HCT116 (cell line): ENCODE data around the gene LRRC15. TPM values are rescaled to one million over a fixed set of nuclear protein-coding genes. Genes with fewer than 3 reads are reported as not detected.

Experiments
- ATAC-seq: fragments of 200-7000 bp; cut with Tn5 transposase; 2 replicates; pipeline ENCODE4 v1.9.1; 2020; ENCODE audit warnings: mild to moderate bottlenecking, moderate library complexity
- BruUV-seq: library from RNA; stranded (reverse); fragments of 400-500 nt; replicated peaks from 2 replicates; lab custom pipeline; 2021; lab: Mats Ljungman, UMichigan
- CTCF ChIA-PET: fragments of 300-600 bp; sonication (Branson Sonifier 250); formaldehyde crosslinking; loops from one replicate; lab custom pipeline; 2021; ENCODE audit warnings: antibody characterized with exemption; lab: Charles Lee
- POLR2A ChIA-PET: fragments of 300-600, 350-600 bp; sonication (Branson Sonifier 250); formaldehyde crosslinking; loops from one replicate; lab custom pipeline; 2021; ENCODE audit warnings: antibody characterized with exemption; lab: Charles Lee
- RAD21 ChIA-PET, 2 experiments: fragments of 300-600 bp; sonication (Branson Sonifier 250); formaldehyde crosslinking; loops; one replicate each; lab custom pipeline; 2023; ENCODE audit warnings: low total read pairs in 2 of 2; ENCODE audit not compliant: uncharacterized antibody in 2 of 2, unreplicated experiment in 2 of 2, low non-redundant PET in 1 of 2; lab: Charles Lee
- DNase-seq: peaks from one replicate; pipeline ENCODE4 v3.0.0-alpha.2; 2010; ENCODE audit warnings: low read depth, low spot score
- H2AFZ ChIP-seq: fragments of 200-600 bp; shearing (Covaris generic), sonication (generic); 2 replicates; pipeline ENCODE4 v1.6.1; 2017; ENCODE audit warnings: low read depth, mixed run types, mixed read lengths, antibody characterized with exemption, low read length; ENCODE audit not compliant: poor library complexity, severe bottlenecking
- H3K27ac ChIP-seq: 2 replicates; pipeline ENCODE4 v1.5.1; 2012; ENCODE audit warnings: low read depth, low read length
- H3K27me3 ChIP-seq: fragments of 200-600 bp; sonication (generic); 2 replicates; pipeline ENCODE4 v1.6.1; 2016; ENCODE audit warnings: mixed run types, low read length, mixed read lengths; ENCODE audit not compliant: insufficient read depth
- H3K36me3 ChIP-seq, 2 experiments: fragments of 200-500 bp in 1 of 2; fragments of 200-600 bp in 1 of 2; sonication (Bioruptor generic) in 1 of 2; sonication (generic) in 1 of 2; 2 replicates each; pipeline versions ENCODE4 v1.5.1 to v1.6.1; 2014 to 2016; ENCODE audit warnings: low read length in 2 of 2, inconsistent platforms in 1 of 2, mixed read lengths in 1 of 2, mixed run types in 1 of 2; ENCODE audit not compliant: insufficient read depth in 2 of 2, control insufficient read depth in 1 of 2
- H3K4me1 ChIP-seq, 2 experiments: fragments of 200-600 bp in 1 of 2; sonication (generic) in 1 of 2; 2 replicates each; pipeline versions ENCODE4 v1.5.1 to v1.6.1; 2012 to 2017; ENCODE audit warnings: low read length in 2 of 2, inconsistent platforms in 1 of 2, mild to moderate bottlenecking in 1 of 2, mixed read lengths in 1 of 2, mixed run types in 1 of 2, moderate library complexity in 1 of 2; ENCODE audit not compliant: insufficient read depth in 2 of 2, control insufficient read depth in 1 of 2
- H3K4me2 ChIP-seq: fragments of 200-600 bp; sonication (generic); 2 replicates; pipeline ENCODE4 v1.6.1; 2017; ENCODE audit warnings: mixed run types, low read length, mixed read lengths
- H3K4me3 ChIP-seq, 2 experiments: fragments of 200-600 bp in 1 of 2; sonication (generic) in 1 of 2; replicated peaks in 1 of 2; 2 replicates each; pipeline ENCODE4 v1.5.1; 2011 to 2016; ENCODE audit warnings: low read length in 2 of 2, control low read depth in 1 of 2, low read depth in 1 of 2, mild to moderate bottlenecking in 1 of 2, mixed read lengths in 1 of 2, mixed run types in 1 of 2
- H3K79me2 ChIP-seq: fragments of 200-600 bp; sonication (generic); 2 replicates; pipeline ENCODE4 v1.6.1; 2017; ENCODE audit warnings: mild to moderate bottlenecking, mixed run types, low read length, moderate library complexity, mixed read lengths; ENCODE audit not compliant: insufficient read depth
- H3K9ac ChIP-seq: fragments of 200-600 bp; sonication (generic); 2 replicates; pipeline ENCODE4 v1.6.1; 2016; ENCODE audit warnings: low read length, mixed read lengths
- H3K9me2 ChIP-seq: fragments of 200-600 bp; sonication (generic), shearing (Covaris generic); 2 replicates; pipeline ENCODE4 v1.6.1; 2017; ENCODE audit warnings: mixed run types, mild to moderate bottlenecking, moderate library complexity; ENCODE audit not compliant: insufficient read depth
- H3K9me3 ChIP-seq, 2 experiments: fragments of 200-500 bp in 1 of 2; fragments of 200-600 bp in 1 of 2; sonication (Bioruptor generic) in 1 of 2; sonication (generic) in 1 of 2; 2 replicates each; pipeline ENCODE4 v1.6.1; 2014 to 2017; ENCODE audit warnings: low read length in 2 of 2, mixed read lengths in 2 of 2, inconsistent platforms in 1 of 2, low read depth in 1 of 2, mild to moderate bottlenecking in 1 of 2, mixed run types in 1 of 2, moderate library complexity in 1 of 2; ENCODE audit not compliant: control insufficient read depth in 1 of 2, insufficient read depth in 1 of 2
- H4K20me1 ChIP-seq: fragments of 200-600 bp; sonication (generic), shearing (Covaris generic); 2 replicates; pipeline ENCODE4 v1.6.1; 2017; ENCODE audit warnings: mixed run types, mild to moderate bottlenecking, moderate library complexity; ENCODE audit not compliant: insufficient read depth
- CBX3 ChIP-seq: IDR thresholded peaks from 2 replicates; pipeline ENCODE4 v1.6.1; 2012; ENCODE audit warnings: low read depth
- POLR2AphosphoS5 ChIP-seq: IDR thresholded peaks from 2 replicates; pipeline ENCODE4 v1.6.1; 2011; ENCODE audit warnings: mild to moderate bottlenecking, low read depth, low read length, moderate library complexity
- RAD21 ChIP-seq: IDR thresholded peaks from 2 replicates; pipeline ENCODE4 v1.6.1; 2012; ENCODE audit warnings: low read depth, mild to moderate bottlenecking
- YY1 ChIP-seq: IDR thresholded peaks from 2 replicates; pipeline ENCODE4 v1.6.1; 2011; ENCODE audit warnings: low read length, low read depth, moderate library complexity, mild to moderate bottlenecking; ENCODE audit not compliant: insufficient replicate concordance; ENCODE audit errors: extremely low read depth
- ZBTB33 ChIP-seq: IDR thresholded peaks from 2 replicates; pipeline ENCODE4 v1.6.1; 2011; ENCODE audit warnings: mild to moderate bottlenecking, low read length, moderate library complexity; ENCODE audit not compliant: insufficient replicate concordance; ENCODE audit errors: extremely low read depth
- ZFX ChIP-seq: fragments of 450-650 bp; IDR thresholded peaks from 2 replicates; pipeline ENCODE4 v1.6.1; 2017
- intact Hi-C: fragments of 100-400 bp; cut with micrococcal nuclease; formaldehyde crosslinking; loops from 2 replicates; pipeline ENCODE4 v1.10.0; 2022
- total RNA-seq: library from RNA; stranded (reverse); gene quantifications from one replicate; pipeline ENCODE4 v1.2.1, GENCODE V29; 2021; ENCODE audit not compliant: unreplicated experiment

LRRC15 gene
- total RNA-seq, 1 experiment from 2014 or later = not detected

- H3K4me3 ChIP-seq = peak overlapping the region; percentile 73
- peak; percentile 71 for ATAC-seq
- TSS peak; percentile 66 for BruUV-seq
- H2AFZ ChIP-seq = no peak overlapping the region
- TF ChIP-seq ZFX = 0 out of 2 replicates have a peak, but pooled peaks have one; percentile 8
- TF ChIP-seq CBX3 = no peak
- TF ChIP-seq YY1 = peak; percentile 59
- TF ChIP-seq ZBTB33 = peak; percentile 18
- TF ChIP-seq RAD21 = no peak
- TF ChIP-seq POLR2AphosphoS5 = peak; percentile 92
- CTCF ChIA-PET = interaction anchor here (0.9 to 3.0 kb wide), 7 partner anchors 9 to 541 kb away, joined by 3 to 21 read pairs (median 4); no protein-coding TSS in a partner anchor
- no peaks in the 10 kb centered on the region for H3K9me2 ChIP-seq
- DNase-seq = peak; percentile 91
- POLR2A ChIA-PET = interaction anchor here (0.7 to 1.9 kb wide), 7 partner anchors 11 to 320 kb away, joined by 3 to 5 read pairs (median 4); partner anchors contain the start of gene HES1
- peak overlapping the region; percentile 96 for H3K4me2 ChIP-seq
- no peaks in the 10 kb centered on the region for H4K20me1 ChIP-seq
- no peaks in the 10 kb centered on the region for H3K36me3 ChIP-seq
- peaks cover 35 to 93% of the 10 kb centered on the region in 2 experiments for H3K4me1 ChIP-seq
- no peaks in the 10 kb centered on the region for H3K27me3 ChIP-seq
- peaks cover 18% of the 10 kb centered on the region; the same call in 1 of the 2 replicates for H3K79me2 ChIP-seq
- peak overlapping the region; percentile 95 for H3K27ac ChIP-seq
- intact Hi-C loops = loop anchor here (2.0 to 5.0 kb wide), 2 partner anchors 186 to 450 kb away; partner anchors contain the start of gene HES1
- peaks cover 0 to 13% of the 10 kb centered on the region in 2 experiments; a peak in 1 of 4 replicates for H3K9me3 ChIP-seq
- RAD21 ChIA-PET = interaction anchor here in 1 of 2 experiments (0.9 to 1.1 kb wide), 3 partner anchors 11 to 542 kb away, joined by 3 read pairs; no protein-coding TSS in a partner anchor
- peak overlapping the region; percentile 87 for H3K9ac ChIP-seq
These were observed 46.8 kb downstream of the LRRC15 start for GRCh38 chr3:194322678-194323211.
